HG03064 (cell line): ENCODE results near the gene ZNF502.

ENCODE experiments used
- ATAC-seq: cut with Tn5 transposase; IDR thresholded peaks from one replicate; pipeline ENCODE4 v1.9.1; 2021; ENCODE audit warnings: low read depth; ENCODE audit not compliant: unreplicated experiment

Gene ZNF502

GRCh38 chr3:44764248-44764647 lies 51.8 kb downstream of the ZNF502 start:
- no peak for ATAC-seq

GRCh38 chr3:44771424-44772098 lies 59.1 kb downstream of the ZNF502 start:
- no peak for ATAC-seq

GRCh38 chr3:44772099-44772442 lies 59.6 kb downstream of the ZNF502 start:
- no peak for ATAC-seq
